DLD1 (cell line): ENCODE data around the gene CARD8.

Experiments
- in situ Hi-C: cut with HindIII; loops from 2 replicates; pipeline ENCODE4 v1.10.0; 2017; ENCODE audit warnings: low sequenced_read_pairs

CARD8 gene

DNA sequence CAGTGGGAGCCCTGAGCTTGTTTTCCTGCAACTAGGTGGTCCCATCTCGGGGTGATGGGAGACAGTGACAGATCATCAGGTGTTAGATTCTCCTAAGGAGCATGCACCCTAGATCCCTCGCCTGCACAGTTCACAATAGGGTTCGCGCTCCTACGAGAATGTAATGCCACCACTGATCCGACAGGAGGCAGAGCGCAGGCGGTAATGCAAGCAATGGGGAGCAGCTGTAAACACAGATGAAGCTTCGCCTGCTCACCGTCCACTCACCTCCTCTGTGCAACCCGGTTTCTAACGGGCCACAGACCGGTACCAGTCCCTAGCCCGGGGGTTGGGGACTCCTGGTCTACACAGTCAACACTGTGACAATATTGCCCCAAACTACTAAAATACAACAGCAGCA is 38.8 kb downstream of the CARD8 start:
- in situ Hi-C loops: loop anchor here (10.0 kb wide), 1 partner anchor 132 kb away; no protein-coding TSS in a partner anchor

- in situ Hi-C loops: loop anchor here (10.0 kb wide), 1 partner anchor 129 kb away; no protein-coding TSS in a partner anchor
Measured at GRCh38 chr19:48213959-48214358, 41.8 kb downstream of the CARD8 start.

DNA sequence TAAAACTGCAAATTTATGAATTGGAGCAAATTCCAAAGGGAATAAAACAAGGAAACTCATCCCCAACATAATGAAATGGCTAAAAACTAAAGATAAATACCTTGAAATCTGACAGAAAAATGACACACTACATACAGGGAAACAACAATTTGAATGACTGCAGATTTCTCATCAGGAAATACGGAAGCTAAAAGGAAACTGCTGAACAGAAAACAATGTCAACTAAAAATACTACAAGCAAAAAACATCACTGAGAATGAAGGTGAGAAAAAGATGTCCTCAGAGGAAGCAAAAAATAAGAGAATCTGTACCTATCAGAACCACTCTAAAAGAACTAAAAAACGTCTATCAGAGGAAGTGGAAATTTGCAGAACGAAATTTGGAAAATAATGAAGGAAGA is 45.7 kb downstream of the CARD8 start:
- in situ Hi-C loops: loop anchor here (10.0 kb wide), 1 partner anchor 125 kb away; no protein-coding TSS in a partner anchor

DNA sequence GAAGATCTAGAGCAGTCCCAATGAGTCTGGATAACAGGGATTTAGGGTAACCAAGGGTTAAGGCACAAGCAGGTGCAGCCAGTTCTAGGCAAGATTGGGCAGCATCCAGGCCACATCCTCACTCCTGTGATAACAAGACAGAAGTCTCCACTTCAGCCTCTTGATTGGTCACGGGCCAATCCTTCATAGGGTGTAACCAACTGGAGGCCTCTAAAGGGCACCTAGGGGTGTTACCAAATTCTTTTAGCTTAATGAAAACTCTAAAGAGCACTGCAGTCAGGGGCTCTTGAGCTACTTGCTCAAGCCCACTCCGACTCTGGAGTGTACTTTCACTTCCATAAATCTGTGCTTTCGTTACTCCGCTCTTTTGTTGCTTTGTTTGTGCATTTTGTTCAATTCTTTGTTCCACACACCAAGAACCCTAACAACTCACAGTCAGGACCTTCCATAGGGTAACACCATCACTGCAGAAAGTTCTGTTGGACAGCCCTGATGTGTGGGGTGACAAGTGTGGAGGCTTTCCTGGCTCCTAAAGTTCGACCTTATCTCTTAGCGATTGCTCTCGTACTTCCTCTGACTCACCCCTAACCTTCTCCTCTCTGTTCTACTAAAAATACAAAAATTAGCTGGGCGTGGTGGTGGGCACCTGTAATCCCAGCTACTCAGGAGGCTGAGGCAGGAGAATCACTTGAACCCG is 49.2 kb downstream of the CARD8 start:
- in situ Hi-C loops: no loop called here

- in situ Hi-C loops: no loop called here
Measured at GRCh38 chr19:48203794-48204628, 51.7 kb downstream of the CARD8 start.

DNA sequence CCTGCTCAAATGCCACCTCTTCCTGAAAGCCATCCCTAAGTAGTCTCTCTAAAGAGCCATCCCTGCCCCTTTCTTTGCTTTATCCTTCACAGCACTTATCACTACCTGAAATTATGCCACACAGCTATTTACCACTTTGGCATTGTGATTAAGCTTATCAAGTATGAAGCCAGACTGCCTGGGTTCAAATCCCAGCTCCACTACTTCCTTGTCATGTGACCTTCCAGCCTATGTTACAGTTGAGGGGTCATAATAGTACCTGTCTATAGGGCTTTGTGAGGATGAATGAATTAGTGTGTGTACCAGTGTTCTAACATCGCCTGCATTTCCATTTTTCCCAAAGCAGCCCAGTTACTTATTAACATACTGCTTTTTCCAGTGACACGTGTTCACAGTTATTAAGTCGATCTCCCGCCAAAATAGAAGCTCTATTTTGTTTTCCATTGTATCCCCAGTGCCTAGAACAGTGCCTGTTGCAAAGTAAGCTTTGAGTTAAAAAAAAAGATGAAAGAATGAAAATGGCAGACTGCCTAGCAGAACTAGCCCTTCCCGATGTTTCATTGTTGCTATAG is 52.4 kb downstream of the CARD8 start:
- in situ Hi-C loops: no loop called here

DNA sequence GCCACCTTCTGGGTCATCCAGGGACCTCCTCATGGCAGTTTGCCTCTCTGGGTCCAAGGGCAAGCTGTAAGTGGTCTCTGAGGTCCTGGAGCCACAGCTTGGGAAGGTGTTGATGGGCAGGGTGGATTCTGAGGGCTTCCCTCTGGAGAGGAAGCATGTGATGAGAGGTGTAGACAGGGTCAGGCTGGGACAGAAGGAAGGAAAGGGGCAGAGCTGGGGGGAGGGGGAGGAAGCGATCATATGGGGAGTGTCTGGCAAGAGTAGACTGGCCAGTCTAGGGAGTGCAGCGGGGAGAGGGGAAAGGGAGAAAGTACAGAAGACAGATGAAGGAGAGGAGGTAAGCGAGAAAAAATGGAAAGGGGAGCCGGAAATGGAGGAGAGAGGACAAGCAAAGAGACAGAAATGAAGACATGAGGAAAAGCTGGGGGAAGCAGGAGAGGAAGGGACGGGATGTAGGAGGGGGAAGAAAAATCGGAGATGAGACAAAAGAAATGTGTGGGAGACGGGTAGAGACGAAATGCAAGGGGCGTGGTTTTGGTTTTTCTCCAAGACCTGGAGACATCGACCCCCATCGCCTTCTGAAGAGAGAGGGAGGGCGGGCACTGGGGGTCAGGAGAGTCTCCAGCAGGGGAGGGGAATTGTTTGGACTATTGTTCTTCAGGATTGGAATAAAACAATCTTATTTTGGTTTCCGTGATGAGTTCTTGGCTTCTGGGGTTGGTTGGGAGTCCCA is 58.6 kb downstream of the CARD8 start:
- in situ Hi-C loops: no loop called here

DNA sequence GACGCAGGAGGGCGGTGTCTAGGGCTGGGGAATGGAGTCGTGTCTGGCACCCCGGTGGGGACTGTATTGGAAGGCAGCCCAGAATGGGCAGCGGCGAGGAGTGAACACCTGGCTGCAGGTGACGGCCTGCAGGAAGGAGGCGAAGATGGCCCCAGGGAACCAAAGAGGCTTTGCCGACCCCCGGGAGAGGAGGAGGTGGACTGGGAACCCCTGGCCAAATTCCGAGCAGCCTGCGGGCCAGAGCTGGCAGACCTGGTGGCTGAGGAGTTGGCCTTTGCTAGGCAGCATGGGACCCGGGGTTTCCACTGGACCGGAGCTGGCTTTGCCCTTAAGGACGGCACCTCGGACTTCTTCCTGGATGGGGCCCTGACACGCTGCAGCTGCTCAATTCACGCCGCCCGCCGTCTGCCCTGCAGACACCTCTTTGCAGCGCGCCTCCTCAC is 59.4 kb downstream of the CARD8 start:
- in situ Hi-C loops: no loop called here

DNA sequence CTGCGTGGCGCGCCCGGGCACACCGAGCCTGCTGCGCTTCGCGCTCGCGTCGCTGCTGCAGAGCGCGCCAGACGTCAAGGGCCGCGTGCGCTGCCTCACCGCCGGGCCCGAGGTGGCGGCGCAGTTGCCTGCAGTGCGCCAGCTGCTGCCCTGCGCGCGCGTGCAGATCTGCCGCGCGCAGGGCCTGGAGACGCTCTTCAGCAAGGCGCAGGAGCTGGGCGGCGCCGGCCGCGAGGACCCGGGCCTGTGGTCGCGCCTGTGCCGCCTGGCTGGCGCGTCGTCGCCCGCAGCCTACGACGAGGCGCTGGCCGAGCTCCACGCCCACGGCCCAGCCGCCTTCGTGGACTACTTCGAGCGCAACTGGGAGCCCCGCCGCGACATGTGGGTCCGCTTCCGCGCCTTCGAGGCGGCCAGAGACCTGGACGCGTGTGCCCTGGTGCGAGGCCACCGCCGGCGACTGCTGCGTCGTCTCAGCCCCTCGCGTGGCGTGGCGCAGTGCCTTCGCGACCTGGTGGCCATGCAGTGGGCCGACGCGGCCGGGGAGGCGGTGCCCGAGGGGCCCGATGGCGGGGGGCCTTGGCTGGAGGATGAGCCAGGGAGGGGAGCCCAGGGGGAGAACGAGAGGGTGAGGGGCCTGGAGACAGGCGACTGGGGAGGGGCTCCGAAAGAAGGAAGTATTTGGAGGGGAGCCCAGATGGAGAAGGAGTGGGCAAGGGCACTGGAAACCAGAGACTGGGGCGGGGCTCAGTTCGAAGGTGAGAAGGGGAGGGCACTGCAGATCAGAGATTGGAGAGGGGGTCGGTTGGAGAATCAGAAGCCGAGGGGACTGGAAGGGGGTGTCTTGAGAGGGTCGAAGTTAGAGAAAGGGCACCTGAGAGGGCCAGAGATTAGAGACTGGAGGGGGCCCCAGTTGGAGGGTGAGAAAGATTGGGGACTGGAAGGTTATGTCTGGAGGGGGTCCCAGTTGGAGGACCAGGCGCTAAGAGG is 60.6 kb downstream of the CARD8 start:
- in situ Hi-C loops: no loop called here

DNA sequence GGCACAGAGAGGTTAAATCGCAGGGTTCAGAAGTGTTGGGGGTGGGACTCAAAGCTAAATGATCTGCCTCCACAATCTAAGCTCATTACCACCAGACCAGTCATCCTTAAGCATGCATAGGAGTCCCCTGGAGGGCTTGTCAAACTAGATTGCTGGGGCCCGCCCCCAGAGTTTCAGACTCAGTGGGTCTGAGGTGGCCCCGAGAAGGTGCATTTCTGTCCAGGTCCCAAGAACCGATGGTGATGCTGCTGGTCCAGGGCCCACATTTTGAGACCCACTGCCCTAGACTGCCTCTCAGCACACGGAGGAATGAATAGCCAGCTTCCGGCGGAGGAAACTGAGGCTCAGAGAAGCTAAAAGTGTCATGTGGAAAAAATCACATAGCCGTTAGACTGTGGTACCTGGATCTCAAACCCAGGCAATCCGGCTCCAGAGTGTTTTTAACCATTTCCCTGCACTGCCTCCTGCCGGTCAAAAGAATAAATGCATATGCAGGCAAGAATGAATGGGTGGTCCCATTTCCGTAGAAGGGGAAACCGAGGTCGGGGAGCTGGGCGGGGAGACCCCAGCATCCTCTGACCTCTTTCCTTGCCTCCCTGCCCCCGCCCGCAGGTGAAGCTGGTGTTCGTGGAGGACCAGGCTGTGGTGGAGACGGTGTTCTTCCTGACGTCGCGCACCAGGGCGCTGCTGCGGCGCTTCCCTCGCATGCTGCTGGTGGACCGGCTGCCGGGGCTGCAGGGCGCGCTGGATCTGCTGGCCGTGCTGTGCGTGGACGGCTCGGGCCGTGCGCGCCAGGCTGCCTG is 61.5 kb downstream of the CARD8 start:
- in situ Hi-C loops: no loop called here

- in situ Hi-C loops: no loop called here
Measured at GRCh38 chr19:48192750-48193149, 63.0 kb downstream of the CARD8 start.

DNA sequence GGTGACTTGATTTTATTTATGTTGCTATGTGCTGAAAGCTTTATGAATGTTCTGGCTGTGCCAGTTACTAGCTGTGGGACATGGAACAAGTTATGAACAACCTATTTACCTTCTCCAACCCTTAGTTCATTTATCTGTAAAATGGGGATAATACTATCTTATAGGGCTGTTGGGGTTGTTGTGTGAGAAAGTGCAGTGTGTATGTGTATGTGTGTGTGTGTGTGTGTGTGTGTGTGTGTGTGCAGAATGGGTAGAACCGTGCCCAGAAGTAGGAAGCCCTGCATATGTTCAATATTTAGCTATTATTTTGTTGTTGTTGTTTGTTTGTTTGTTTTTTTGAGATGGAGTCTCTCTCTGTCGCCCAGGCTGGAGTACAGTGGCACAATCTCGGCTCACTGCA is 64.8 kb downstream of the CARD8 start:
- in situ Hi-C loops: no loop called here

DNA sequence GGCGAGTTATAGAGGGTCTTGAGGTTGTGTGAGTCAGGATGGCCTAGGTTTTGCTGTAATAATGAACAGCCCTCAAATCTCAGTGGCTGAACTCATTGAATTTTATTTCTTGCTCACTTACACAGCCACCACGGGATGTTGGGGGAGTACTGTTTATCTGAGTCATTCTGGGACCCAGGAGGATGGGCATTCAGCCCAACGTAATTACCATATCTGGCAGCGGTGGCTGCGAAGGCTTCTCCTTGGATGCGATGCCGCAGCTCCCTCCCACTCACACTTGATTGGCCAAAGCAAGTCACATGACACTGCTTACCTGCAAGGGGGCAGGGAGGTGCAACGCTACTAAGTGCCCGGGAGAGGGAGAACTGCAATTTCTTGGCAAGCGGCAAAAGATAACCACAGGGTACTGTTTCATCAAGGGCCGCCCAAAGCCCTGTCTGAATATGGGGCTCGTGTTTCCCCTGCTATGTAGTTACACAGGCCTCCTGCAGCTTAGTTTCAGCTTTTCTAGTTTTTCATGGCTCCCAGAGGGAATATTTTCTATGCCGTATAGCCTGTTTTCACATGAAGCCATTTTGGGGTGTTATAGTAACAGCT is 65.3 kb downstream of the CARD8 start:
- in situ Hi-C loops: no loop called here

DNA sequence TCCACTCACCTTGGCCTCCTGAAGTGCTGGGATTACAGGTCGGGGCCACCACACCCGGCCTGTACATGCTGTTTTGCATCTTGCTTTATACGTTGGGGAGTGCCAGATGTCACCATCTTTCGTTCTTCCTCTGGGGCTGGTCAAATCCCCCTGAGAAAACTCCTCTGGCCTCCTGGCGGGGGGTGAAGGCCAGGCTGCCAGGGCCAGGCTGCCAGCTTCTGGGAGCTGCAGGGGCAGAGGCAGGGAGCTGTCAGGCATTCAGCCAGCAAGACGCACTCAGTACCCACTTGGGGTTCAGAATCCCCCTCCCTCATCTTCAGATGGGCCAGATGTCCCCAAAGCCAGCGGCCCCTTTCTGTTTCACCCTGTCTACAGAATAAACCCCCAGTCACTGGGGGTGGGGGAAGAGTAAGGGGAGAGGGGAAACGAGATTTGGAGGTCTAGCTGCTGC is 69.1 kb downstream of the CARD8 start:
- in situ Hi-C loops: no loop called here

- in situ Hi-C loops: no loop called here
Measured at GRCh38 chr19:48186015-48186414, 69.7 kb downstream of the CARD8 start.

DNA sequence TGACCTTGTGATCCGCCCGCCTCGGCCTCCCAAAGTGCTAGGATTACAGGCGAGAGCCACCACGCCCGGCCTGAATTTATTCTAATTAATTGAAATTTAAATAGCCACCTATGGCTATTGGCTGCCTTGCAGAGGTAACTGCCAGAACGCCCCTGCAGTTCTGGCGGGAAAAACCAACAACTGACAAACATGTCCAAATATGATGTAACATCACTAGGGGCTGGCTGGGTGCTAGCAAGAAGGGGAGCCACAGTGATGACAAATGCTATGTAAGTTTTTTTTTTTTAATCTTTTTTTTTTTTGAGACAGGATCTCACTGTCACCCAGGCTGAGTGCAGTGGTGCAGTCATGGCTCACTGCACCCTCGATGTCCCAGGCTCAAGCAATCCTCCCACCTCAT is 72.4 kb downstream of the CARD8 start:
- in situ Hi-C loops: no loop called here

DNA sequence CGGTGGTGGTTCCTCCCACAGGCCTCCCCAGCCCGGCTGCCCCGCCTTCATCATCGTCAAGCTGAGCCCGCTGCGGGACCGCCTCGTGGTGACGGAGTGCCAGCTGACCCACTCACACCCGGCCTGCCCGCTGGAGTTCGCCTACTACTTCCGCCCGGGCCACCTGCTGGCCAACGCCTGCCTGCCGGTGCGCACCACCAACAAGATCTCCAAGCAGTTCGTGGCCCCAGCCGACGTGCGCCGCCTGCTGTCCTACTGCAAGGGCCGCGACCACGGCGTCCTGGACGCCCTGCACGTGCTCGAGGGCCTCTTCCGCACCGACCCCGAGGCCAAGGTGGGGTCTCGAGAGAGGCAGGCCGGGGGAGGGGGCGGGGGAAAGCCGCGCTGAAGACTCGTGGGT is 73.3 kb downstream of the CARD8 start:
- in situ Hi-C loops: no loop called here

GRCh38 chr19:48181505-48181904 is 74.2 kb downstream of the CARD8 start:
- in situ Hi-C loops: no loop called here

GRCh38 chr19:48176226-48176625 is 79.5 kb downstream of the CARD8 start:
- in situ Hi-C loops: no loop called here
